Liver (tissue), 9 donors: ENCODE results near the gene EPB41L2. TPM values are rescaled to one million over a fixed set of nuclear protein-coding genes. Genes with fewer than 3 reads are reported as not detected.

Experiments used
- DNase-seq: peaks from one replicate; pipeline ENCODE4 v3.0.0-alpha.2; 2017; ENCODE audit warnings: low spot score
- H3K27ac ChIP-seq, 2 donors: one replicate each; pipeline ENCODE4 v1.7.0; 2013; ENCODE audit warnings: inconsistent platforms in 2 of 2, low read length in 2 of 2, control low read depth in 1 of 2, low read depth in 1 of 2, mild to moderate bottlenecking in 1 of 2
- H3K27me3 ChIP-seq, 4 donors: one replicate each; pipeline versions ENCODE4 v1.6.1 to v1.7.0; 2013; ENCODE audit warnings: low read length in 3 of 4, inconsistent platforms in 1 of 4, mild to moderate bottlenecking in 1 of 4, moderate library complexity in 1 of 4; ENCODE audit not compliant: control insufficient read depth in 4 of 4, insufficient read depth in 4 of 4
- H3K36me3 ChIP-seq, 4 donors: one replicate each; pipeline versions ENCODE4 v1.6.1 to v1.7.0; 2013; ENCODE audit warnings: low read length in 3 of 4, mild to moderate bottlenecking in 3 of 4, low read depth in 1 of 4, moderate library complexity in 1 of 4; ENCODE audit not compliant: control insufficient read depth in 4 of 4, insufficient read depth in 3 of 4
- H3K4me1 ChIP-seq, 4 donors: one replicate each; pipeline versions ENCODE4 v1.6.1 to v1.7.0; 2013; ENCODE audit warnings: low read length in 3 of 4, mild to moderate bottlenecking in 3 of 4, moderate library complexity in 1 of 4; ENCODE audit not compliant: control insufficient read depth in 4 of 4, insufficient read depth in 4 of 4
- H3K4me3 ChIP-seq, 3 donors: one replicate each; pipeline versions ENCODE4 v1.6.1 to v1.7.0; 2013; ENCODE audit warnings: low read length in 3 of 3, control low read depth in 1 of 3, low read depth in 1 of 3, mild to moderate bottlenecking in 1 of 3
- H3K9ac ChIP-seq, 2 donors: one replicate each; pipeline ENCODE4 v1.7.0; 2013; ENCODE audit warnings: low read length in 2 of 2, mild to moderate bottlenecking in 2 of 2, moderate library complexity in 2 of 2, control low read depth in 1 of 2, low read depth in 1 of 2
- H3K9me3 ChIP-seq, 4 donors: one replicate each; pipeline versions ENCODE4 v1.6.1 to v1.7.0; 2013; ENCODE audit warnings: low read length in 3 of 4; ENCODE audit not compliant: control insufficient read depth in 4 of 4
- ATF3 ChIP-seq: IDR thresholded peaks from 2 replicates; pipeline ENCODE4 v1.6.1; 2016; ENCODE audit warnings: antibody characterized with exemption
- FOXA2 ChIP-seq: IDR thresholded peaks from 2 replicates; pipeline ENCODE4 v1.6.1; 2016; ENCODE audit warnings: antibody characterized with exemption
- GABPA ChIP-seq, 2 donors: IDR thresholded peaks in 1 of 2; conservative IDR thresholded peaks in 1 of 2; 2 replicates each; pipeline ENCODE4 v1.6.1; 2016; ENCODE audit warnings: antibody characterized with exemption in 2 of 2, mild to moderate bottlenecking in 1 of 2, moderate library complexity in 1 of 2
- HNF4A ChIP-seq, 2 donors: conservative IDR thresholded peaks; 2 replicates each; pipeline ENCODE4 v1.6.1; 2016; ENCODE audit warnings: antibody characterized with exemption in 2 of 2, mild to moderate bottlenecking in 2 of 2
- HNF4G ChIP-seq: IDR thresholded peaks from 2 replicates; pipeline ENCODE4 v1.6.1; 2016; ENCODE audit warnings: antibody characterized with exemption
- JUND ChIP-seq, 2 donors: IDR thresholded peaks; 2 replicates each; pipeline ENCODE4 v1.6.1; 2016; ENCODE audit warnings: antibody characterized with exemption in 2 of 2
- MAX ChIP-seq: IDR thresholded peaks from 2 replicates; pipeline ENCODE4 v1.6.1; 2016; ENCODE audit warnings: antibody characterized with exemption
- NR2F2 ChIP-seq: IDR thresholded peaks from 2 replicates; pipeline ENCODE4 v1.6.1; 2016; ENCODE audit warnings: antibody characterized with exemption
- RAD21 ChIP-seq, 2 donors: IDR thresholded peaks; 2 replicates each; pipeline ENCODE4 v1.6.1; 2016; ENCODE audit warnings: antibody characterized with exemption in 2 of 2, mild to moderate bottlenecking in 2 of 2
- RXRA ChIP-seq, 2 donors: IDR thresholded peaks; 2 replicates each; pipeline ENCODE4 v1.6.1; 2017 to 2018; ENCODE audit warnings: antibody characterized with exemption in 2 of 2, mild to moderate bottlenecking in 1 of 2
- SP1 ChIP-seq: IDR thresholded peaks from 2 replicates; pipeline ENCODE4 v1.6.1; 2018; ENCODE audit warnings: antibody characterized with exemption, mild to moderate bottlenecking
- TAF1 ChIP-seq: conservative IDR thresholded peaks from 2 replicates; pipeline ENCODE4 v1.6.1; 2016; ENCODE audit warnings: antibody characterized with exemption, mild to moderate bottlenecking
- WGBS: extraction: QIAGEN DNeasy Blood & Tissue Kit; methylation state at CpG from one replicate; pipeline ENCODE4 v1.1.7; 2013; 5-methylcytosine and 5-hydroxymethylcytosine counted together
- polyA plus RNA-seq, 2 donors: library from polyadenylated mRNA; stranded (reverse) in 1 of 2; unstranded in 1 of 2; fragments of 200-250 nt in 1 of 2; fragments of >200 nt in 1 of 2; fragmentation: Nextera tagmentation in 1 of 2; extraction: Ambion mirVana in 1 of 2; gene quantifications; one replicate each; pipeline versions ENCODE4 v1.2.1 to v1.2.3, GENCODE V29; 2013 to 2015
- total RNA-seq, 2 donors: library from RNA; depleted of rRNA; stranded (reverse); fragments of >200 nt; gene quantifications; one replicate each; pipeline ENCODE4 v1.2.3, GENCODE V29; 2014
- TF ChIP-seq, protein P1 (sequence below): IDR thresholded peaks from 2 replicates; pipeline ENCODE4 v1.6.1; 2016; ENCODE audit warnings: antibody characterized with exemption, mild to moderate bottlenecking
- TF ChIP-seq, protein P2 (sequence below): IDR thresholded peaks from 2 replicates; pipeline ENCODE4 v1.6.1; 2016; ENCODE audit warnings: antibody characterized with exemption
- TF ChIP-seq, protein P3 (sequence below): fragments of 150-350 bp; IDR thresholded peaks from 2 replicates; pipeline ENCODE4 v1.5.1; 2017; ENCODE audit warnings: improper control_type of control experiment, low read depth, low read length; ENCODE audit not compliant: missing input control
- donor health status: healthy.
- donor health status: healthy.
- donor health status: healthy.
- donor health status: healthy.
- donor health status: healthy.

EPB41L2 gene
- total and polyA plus RNA-seq, 4 donors = 10.0 to 43.3 (median 18.7) TPM

- Histone ChIP-seq H3K27ac (no peak overlapping the region), H3K27me3 (no peaks in the 10 kb centered on the region), H3K9me3 (peaks cover 0 to 8% (median 3%) of the 10 kb centered on the region in 4 donors), H3K4me3 (no peak overlapping the region), H3K36me3 (peaks cover 0 to 2% (median 0%) of the 10 kb centered on the region in 4 donors), H3K4me1 (peaks cover 3 to 9% (median 5%) of the 10 kb centered on the region in 4 donors), H3K9ac (no peak overlapping the region)
- WGBS = 71% methylated on average over 3 of the region's 3 CpGs
- no peak for DNase-seq
- TF ChIP-seq GABPA (IDR thresholded peaks at IDR 0.05 in 1 of 2, conservative IDR thresholded peaks at IDR 0.05 in 1 of 2) = no peak
- TF ChIP-seq, protein P1, sequence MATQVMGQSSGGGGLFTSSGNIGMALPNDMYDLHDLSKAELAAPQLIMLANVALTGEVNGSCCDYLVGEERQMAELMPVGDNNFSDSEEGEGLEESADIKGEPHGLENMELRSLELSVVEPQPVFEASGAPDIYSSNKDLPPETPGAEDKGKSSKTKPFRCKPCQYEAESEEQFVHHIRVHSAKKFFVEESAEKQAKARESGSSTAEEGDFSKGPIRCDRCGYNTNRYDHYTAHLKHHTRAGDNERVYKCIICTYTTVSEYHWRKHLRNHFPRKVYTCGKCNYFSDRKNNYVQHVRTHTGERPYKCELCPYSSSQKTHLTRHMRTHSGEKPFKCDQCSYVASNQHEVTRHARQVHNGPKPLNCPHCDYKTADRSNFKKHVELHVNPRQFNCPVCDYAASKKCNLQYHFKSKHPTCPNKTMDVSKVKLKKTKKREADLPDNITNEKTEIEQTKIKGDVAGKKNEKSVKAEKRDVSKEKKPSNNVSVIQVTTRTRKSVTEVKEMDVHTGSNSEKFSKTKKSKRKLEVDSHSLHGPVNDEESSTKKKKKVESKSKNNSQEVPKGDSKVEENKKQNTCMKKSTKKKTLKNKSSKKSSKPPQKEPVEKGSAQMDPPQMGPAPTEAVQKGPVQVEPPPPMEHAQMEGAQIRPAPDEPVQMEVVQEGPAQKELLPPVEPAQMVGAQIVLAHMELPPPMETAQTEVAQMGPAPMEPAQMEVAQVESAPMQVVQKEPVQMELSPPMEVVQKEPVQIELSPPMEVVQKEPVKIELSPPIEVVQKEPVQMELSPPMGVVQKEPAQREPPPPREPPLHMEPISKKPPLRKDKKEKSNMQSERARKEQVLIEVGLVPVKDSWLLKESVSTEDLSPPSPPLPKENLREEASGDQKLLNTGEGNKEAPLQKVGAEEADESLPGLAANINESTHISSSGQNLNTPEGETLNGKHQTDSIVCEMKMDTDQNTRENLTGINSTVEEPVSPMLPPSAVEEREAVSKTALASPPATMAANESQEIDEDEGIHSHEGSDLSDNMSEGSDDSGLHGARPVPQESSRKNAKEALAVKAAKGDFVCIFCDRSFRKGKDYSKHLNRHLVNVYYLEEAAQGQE = no peak
- TF ChIP-seq FOXA2 = no peak
- no peak for TF ChIP-seq RAD21 (IDR thresholded peaks at IDR 0.05)
- TF ChIP-seq NR2F2 = no peak
- no peak for TF ChIP-seq ATF3
Observed at GRCh38 chr6:131060311-131060710, 2.7 kb downstream of the EPB41L2 start.

- H3K9ac ChIP-seq = no peak overlapping the region
- H3K4me1 ChIP-seq = peaks cover 3 to 9% (median 5%) of the 10 kb centered on the region in 4 donors
- H3K27me3 ChIP-seq = no peaks in the 10 kb centered on the region
- no peak overlapping the region for H3K4me3 ChIP-seq
- no peak overlapping the region for H3K27ac ChIP-seq
- H3K9me3 ChIP-seq = peaks cover 5 to 14% (median 8%) of the 10 kb centered on the region in 4 donors
- 91% methylated on average over 4 of the region's 4 CpGs for WGBS
- no peak for DNase-seq
- TF ChIP-seq HNF4G (no peak), RAD21 (IDR thresholded peaks at IDR 0.05) (no peak), FOXA2 (no peak), TAF1 (no peak), NR2F2 (no peak), MAX (no peak), JUND (IDR thresholded peaks at IDR 0.05) (no peak), RXRA (IDR thresholded peaks at IDR 0.05) (no peak), SP1 (no peak), HNF4A (conservative IDR thresholded peaks at IDR 0.05) (no peak)
- TF ChIP-seq, protein P2, sequence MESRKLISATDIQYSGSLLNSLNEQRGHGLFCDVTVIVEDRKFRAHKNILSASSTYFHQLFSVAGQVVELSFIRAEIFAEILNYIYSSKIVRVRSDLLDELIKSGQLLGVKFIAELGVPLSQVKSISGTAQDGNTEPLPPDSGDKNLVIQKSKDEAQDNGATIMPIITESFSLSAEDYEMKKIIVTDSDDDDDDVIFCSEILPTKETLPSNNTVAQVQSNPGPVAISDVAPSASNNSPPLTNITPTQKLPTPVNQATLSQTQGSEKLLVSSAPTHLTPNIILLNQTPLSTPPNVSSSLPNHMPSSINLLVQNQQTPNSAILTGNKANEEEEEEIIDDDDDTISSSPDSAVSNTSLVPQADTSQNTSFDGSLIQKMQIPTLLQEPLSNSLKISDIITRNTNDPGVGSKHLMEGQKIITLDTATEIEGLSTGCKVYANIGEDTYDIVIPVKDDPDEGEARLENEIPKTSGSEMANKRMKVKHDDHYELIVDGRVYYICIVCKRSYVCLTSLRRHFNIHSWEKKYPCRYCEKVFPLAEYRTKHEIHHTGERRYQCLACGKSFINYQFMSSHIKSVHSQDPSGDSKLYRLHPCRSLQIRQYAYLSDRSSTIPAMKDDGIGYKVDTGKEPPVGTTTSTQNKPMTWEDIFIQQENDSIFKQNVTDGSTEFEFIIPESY = no peak
- TF ChIP-seq, protein P3, sequence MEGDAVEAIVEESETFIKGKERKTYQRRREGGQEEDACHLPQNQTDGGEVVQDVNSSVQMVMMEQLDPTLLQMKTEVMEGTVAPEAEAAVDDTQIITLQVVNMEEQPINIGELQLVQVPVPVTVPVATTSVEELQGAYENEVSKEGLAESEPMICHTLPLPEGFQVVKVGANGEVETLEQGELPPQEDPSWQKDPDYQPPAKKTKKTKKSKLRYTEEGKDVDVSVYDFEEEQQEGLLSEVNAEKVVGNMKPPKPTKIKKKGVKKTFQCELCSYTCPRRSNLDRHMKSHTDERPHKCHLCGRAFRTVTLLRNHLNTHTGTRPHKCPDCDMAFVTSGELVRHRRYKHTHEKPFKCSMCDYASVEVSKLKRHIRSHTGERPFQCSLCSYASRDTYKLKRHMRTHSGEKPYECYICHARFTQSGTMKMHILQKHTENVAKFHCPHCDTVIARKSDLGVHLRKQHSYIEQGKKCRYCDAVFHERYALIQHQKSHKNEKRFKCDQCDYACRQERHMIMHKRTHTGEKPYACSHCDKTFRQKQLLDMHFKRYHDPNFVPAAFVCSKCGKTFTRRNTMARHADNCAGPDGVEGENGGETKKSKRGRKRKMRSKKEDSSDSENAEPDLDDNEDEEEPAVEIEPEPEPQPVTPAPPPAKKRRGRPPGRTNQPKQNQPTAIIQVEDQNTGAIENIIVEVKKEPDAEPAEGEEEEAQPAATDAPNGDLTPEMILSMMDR = no peak
- TF ChIP-seq, protein P1 = no peak
- peaks cover 0 to 2% (median 0%) of the 10 kb centered on the region in 4 donors for H3K36me3 ChIP-seq
Observed at GRCh38 chr6:131059486-131059885, 3.6 kb downstream of the EPB41L2 start.
